Testis (tissue), 3 donors: ENCODE data around the gene ATRNL1. TPM values are rescaled to one million over a fixed set of nuclear protein-coding genes. Genes with fewer than 3 reads are reported as not detected.

Experiments
- DNase-seq: peaks from one replicate; pipeline ENCODE4 v3.0.0-alpha.2; 2019
- H3K27ac ChIP-seq, 2 donors: fragments of 200-600 bp; sonication (generic); one replicate each; pipeline ENCODE4 v1.5.1; 2019
- H3K27me3 ChIP-seq: fragments of 200-600 bp; sonication (generic); one replicate; pipeline ENCODE4 v1.5.1; 2019
- H3K36me3 ChIP-seq: fragments of 200-600 bp; sonication (generic); one replicate; pipeline ENCODE4 v1.5.1; 2017; ENCODE audit warnings: low read depth; ENCODE audit errors: missing control alignments
- H3K4me1 ChIP-seq: fragments of 200-600 bp; sonication (generic); one replicate; pipeline ENCODE4 v1.5.1; 2019
- H3K4me3 ChIP-seq, 2 donors: fragments of 200-600 bp; sonication (generic); one replicate each; pipeline ENCODE4 v1.5.1; 2017 to 2019
- H3K9me3 ChIP-seq: fragments of 200-600 bp; sonication (generic); one replicate; pipeline ENCODE4 v1.5.1; 2017
- POLR2A ChIP-seq: fragments of 450-650 bp; IDR thresholded peaks from one replicate; pipeline ENCODE4 v1.6.1; 2017; ENCODE audit warnings: antibody characterized with exemption, mild to moderate bottlenecking, moderate library complexity
- WGBS, 2 donors: methylation state at CpG; one replicate each; pipeline ENCODE4 v1.1.5; 2018; 5-methylcytosine and 5-hydroxymethylcytosine counted together
- intact Hi-C: fragments of 100-400 bp; cut with DNase I; formaldehyde crosslinking; loops from one replicate; pipeline ENCODE4 v1.15.1; 2023; ENCODE audit warnings: low total_unique reads
- polyA plus RNA-seq: library from polyadenylated mRNA; stranded (reverse); fragments of 350-450 nt; fragmentation: Illumina TruSeq; extraction: RNeasy Lipid Tissue Mini Kit (QIAGEN cat#74804); gene quantifications from one replicate; pipeline ENCODE4 v1.2.3, GENCODE V29; 2014; ENCODE audit warnings: low read depth, low replicate concordance; ENCODE audit not compliant: insufficient read depth
- total RNA-seq, 2 donors: library from RNA; depleted of rRNA; stranded (reverse); fragments of >200 nt; gene quantifications; one replicate each; pipeline ENCODE4 v1.2.3, GENCODE V29; 2016
- TF ChIP-seq, protein P1 (sequence below), 3 experiments: fragments of 450-650 bp in 2 of 3; fragments of 200-600 bp in 1 of 3; sonication (generic) in 1 of 3; IDR thresholded peaks; one replicate each; pipeline ENCODE4 v1.5.1; 2016 to 2019; ENCODE audit warnings: antibody characterized with exemption in 3 of 3, mild to moderate bottlenecking in 2 of 3, moderate library complexity in 1 of 3

ATRNL1 gene
- total and polyA plus RNA-seq, 3 donors from 2014 or later, result 32.4 to 61.3 (median 45.7) TPM

DNA sequence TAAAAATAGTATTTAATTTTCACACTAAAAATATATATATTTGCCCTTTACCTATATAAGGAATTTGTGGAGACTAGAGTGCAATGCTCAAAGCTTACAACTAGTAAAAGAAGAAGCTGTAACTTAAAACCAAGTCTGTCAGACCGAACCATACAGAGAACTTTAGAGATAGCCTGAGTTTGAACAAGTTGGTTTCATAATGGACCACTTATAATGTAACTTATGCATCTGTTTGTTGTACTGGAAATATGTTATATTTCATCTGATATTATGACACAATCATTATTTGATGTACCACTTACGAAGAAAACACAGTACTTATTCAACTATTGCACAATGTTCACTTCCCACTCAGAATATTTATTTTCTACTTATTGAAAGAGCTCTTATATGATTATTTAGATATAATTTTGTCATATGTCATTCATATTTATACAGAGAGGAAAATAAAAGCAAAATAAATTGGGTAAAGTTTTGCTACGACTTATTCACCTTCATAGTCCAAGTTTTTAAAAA lies 462.8 kb downstream of the ATRNL1 start:
- TF ChIP-seq, protein P1, sequence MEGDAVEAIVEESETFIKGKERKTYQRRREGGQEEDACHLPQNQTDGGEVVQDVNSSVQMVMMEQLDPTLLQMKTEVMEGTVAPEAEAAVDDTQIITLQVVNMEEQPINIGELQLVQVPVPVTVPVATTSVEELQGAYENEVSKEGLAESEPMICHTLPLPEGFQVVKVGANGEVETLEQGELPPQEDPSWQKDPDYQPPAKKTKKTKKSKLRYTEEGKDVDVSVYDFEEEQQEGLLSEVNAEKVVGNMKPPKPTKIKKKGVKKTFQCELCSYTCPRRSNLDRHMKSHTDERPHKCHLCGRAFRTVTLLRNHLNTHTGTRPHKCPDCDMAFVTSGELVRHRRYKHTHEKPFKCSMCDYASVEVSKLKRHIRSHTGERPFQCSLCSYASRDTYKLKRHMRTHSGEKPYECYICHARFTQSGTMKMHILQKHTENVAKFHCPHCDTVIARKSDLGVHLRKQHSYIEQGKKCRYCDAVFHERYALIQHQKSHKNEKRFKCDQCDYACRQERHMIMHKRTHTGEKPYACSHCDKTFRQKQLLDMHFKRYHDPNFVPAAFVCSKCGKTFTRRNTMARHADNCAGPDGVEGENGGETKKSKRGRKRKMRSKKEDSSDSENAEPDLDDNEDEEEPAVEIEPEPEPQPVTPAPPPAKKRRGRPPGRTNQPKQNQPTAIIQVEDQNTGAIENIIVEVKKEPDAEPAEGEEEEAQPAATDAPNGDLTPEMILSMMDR (IDR thresholded peaks at IDR 0.05), result no peak
- no peak for TF ChIP-seq POLR2A
- H3K27ac ChIP-seq, result no peak overlapping the region
- no peaks in the 10 kb centered on the region for H3K36me3 ChIP-seq
- DNase-seq, result no peak
- 62 to 65% methylated on average over 3 of the region's 3 CpGs for WGBS, 2 donors
- H3K4me1 ChIP-seq, result no peaks in the 10 kb centered on the region
- no peak overlapping the region for H3K4me3 ChIP-seq
- intact Hi-C loops, result no loop called here
- H3K27me3 ChIP-seq, result no peaks in the 10 kb centered on the region
- H3K9me3 ChIP-seq, result no peaks in the 10 kb centered on the region

GRCh38 chr10:115558252-115558651 lies 465.1 kb downstream of the ATRNL1 start:
- H3K4me3 ChIP-seq, result no peak overlapping the region
- H3K27ac ChIP-seq, result no peak overlapping the region
- WGBS, 2 donors, result 68 to 69% methylated on average over 3 of the region's 3 CpGs
- no peak for TF ChIP-seq POLR2A
- TF ChIP-seq, protein P1 (IDR thresholded peaks at IDR 0.05), result no peak
- no peaks in the 10 kb centered on the region for H3K4me1 ChIP-seq
- intact Hi-C loops, result no loop called here
- no peaks in the 10 kb centered on the region for H3K9me3 ChIP-seq
- no peaks in the 10 kb centered on the region for H3K27me3 ChIP-seq
- H3K36me3 ChIP-seq, result no peaks in the 10 kb centered on the region
- DNase-seq, result no peak

DNA sequence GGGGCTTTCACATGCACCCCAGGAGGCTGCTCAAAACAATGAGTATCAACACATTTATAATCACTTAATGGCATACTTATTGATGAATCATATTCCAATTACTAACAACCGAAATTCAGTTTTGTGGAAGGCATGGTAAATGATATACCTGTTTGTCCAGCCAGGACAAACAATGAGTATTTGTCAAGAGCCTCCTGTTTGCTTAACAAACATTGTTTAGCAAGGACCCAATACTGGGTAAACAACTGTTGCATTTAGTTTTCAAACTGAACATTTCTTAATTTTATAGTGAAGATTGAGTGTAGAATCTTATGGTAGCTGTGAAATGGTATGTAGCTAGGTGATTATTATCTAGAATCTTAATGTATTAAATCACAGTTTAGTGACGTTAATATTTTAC lies 473.7 kb downstream of the ATRNL1 start:
- intact Hi-C loops, result no loop called here
- H3K4me1 ChIP-seq, result no peaks in the 10 kb centered on the region
- no peaks in the 10 kb centered on the region for H3K36me3 ChIP-seq
- no peaks in the 10 kb centered on the region for H3K27me3 ChIP-seq
- H3K4me3 ChIP-seq, result no peak overlapping the region
- no peaks in the 10 kb centered on the region for H3K9me3 ChIP-seq
- no peak overlapping the region for H3K27ac ChIP-seq
- 73 to 84% methylated on average over 2 of the region's 2 CpGs for WGBS, 2 donors
- TF ChIP-seq, protein P1 (IDR thresholded peaks at IDR 0.05), result no peak
- no peak for TF ChIP-seq POLR2A
- DNase-seq, result no peak

- intact Hi-C loops, result no loop called here
- Histone ChIP-seq H3K4me1 (no peaks in the 10 kb centered on the region), H3K9me3 (no peaks in the 10 kb centered on the region), H3K27me3 (no peaks in the 10 kb centered on the region), H3K36me3 (no peaks in the 10 kb centered on the region), H3K27ac (no peak overlapping the region), H3K4me3 (no peak overlapping the region)
- DNase-seq, result no peak
- 75 to 87% methylated on average over 7 of the region's 7 CpGs for WGBS, 2 donors
- TF ChIP-seq, protein P1 (IDR thresholded peaks at IDR 0.05), result peak in 1 of 3 experiments; percentile 23
- TF ChIP-seq POLR2A, result no peak
These were observed 479.7 kb downstream of the ATRNL1 start for GRCh38 chr10:115572740-115573455.

DNA sequence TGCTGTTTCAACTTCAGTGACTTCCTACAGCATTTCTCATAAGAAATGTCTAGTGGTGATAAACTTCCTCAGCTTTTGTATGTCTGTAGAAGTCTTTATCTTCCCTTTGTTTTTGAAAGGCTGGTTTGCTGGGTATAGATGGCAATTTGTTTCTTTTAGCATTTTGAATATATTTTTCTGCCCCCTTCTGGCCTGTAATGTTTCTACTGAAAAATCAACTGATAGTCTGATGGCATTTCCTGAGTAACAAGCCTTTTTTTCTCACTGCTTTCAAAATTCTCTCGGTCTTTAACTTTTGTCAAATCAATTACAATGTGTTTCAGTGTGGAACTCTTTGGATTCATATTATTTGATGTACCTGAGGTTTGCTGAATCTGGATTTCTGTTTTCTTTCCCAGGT lies 487.1 kb downstream of the ATRNL1 start:
- Histone ChIP-seq H3K27ac (no peak overlapping the region), H3K4me3 (no peak overlapping the region), H3K4me1 (no peaks in the 10 kb centered on the region), H3K27me3 (no peaks in the 10 kb centered on the region), H3K36me3 (no peaks in the 10 kb centered on the region), H3K9me3 (no peaks in the 10 kb centered on the region)
- intact Hi-C loops, result no loop called here
- DNase-seq, result no peak
- 88 to 93% methylated on average over 1 of the region's 1 CpG for WGBS, 2 donors
- TF ChIP-seq, protein P1 (IDR thresholded peaks at IDR 0.05), result no peak
- TF ChIP-seq POLR2A, result no peak
